ENCODE measurements around the gene CSKMT.

- no peak for TF ChIP-seq POLR2A (IDR thresholded peaks at IDR 0.05; ENCODE audit: low read depth, low read length)
- TF ChIP-seq POLR2AphosphoS5 (IDR thresholded peaks at IDR 0.05; ENCODE audit: low read depth, low read length): no peak
Observed at GRCh38 chr11:62647609-62648005, 17.5 kb upstream of the CSKMT start.

Measured in GM12892 (cell line).